H4 (cell line): ENCODE measurements around the gene FN3K. TPM values are rescaled to one million over a fixed set of nuclear protein-coding genes. Genes with fewer than 3 reads are reported as not detected.
"Not testable (repeated sequence)": the region's sequence is repeated elsewhere in the genome, so short reads cannot be mapped to it uniquely, and the experiment has no call there.

Source experiments
- DNase-seq: peaks from one replicate; pipeline ENCODE4 v3.0.0-alpha.2; 2015; ENCODE audit warnings: low spot score
- total RNA-seq: library from RNA; depleted of rRNA; stranded (reverse); fragments of >200 nt; shearing (Covaris generic); gene quantifications from 2 replicates; pipeline ENCODE4 v1.2.3, GENCODE V29; 2014

FN3K gene
- total RNA-seq, 1 experiment from 2014 or later: not detected

- no peak for DNase-seq
Observed at GRCh38 chr17:82775001-82775823, 39.8 kb downstream of the FN3K start.

DNA sequence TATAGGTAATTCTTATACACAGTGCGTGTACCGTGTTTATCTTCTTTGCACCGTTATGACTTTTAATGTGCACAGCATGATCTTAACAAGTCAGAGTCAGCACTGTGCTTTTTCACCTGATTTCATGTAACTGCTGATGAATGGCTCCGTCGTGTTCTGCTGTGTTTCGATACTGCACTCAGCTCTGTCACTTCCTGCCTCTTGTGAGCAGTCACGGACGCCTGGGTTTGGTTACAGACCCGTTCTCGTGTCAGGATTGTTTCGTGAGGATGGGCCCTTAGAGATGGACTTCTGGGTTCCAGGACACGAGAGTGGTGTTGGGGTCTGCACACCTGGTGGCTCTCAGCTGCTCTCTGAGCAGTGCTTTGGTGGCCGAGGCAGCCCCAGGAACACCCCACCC lies 41.0 kb downstream of the FN3K start:
- DNase-seq: no peak

DNA sequence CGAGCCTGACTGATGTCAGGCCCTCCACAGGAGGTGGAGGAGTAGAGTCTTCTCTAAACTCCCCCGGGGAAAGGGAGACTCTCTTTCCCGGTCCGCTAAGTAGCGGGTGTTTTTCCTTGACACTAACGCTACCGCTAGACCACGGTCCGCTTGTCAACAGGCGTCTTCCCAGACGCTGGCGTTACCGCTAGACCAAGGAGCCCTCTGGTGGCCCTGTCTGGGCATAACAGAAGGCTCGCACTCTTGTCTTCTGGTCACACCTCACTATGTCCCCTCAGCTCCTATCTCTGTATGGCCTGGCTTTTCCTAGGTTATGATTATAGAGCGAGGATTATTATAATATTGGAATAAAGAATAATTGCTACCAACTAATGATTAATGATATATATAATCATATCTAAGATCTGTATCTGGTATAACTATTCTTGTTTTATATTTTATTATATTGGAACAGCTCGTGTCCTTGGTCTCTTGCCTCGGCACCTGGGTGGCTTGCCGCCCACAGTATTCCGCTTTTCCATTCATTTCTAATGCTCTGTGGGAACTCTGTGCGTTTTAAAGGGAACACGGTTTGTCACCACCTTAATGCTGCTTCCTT lies 42.5 kb downstream of the FN3K start:
- DNase-seq: not testable (repeated sequence)

- DNase-seq: no peak
Observed at GRCh38 chr17:82779541-82779940, 44.1 kb downstream of the FN3K start.

DNA sequence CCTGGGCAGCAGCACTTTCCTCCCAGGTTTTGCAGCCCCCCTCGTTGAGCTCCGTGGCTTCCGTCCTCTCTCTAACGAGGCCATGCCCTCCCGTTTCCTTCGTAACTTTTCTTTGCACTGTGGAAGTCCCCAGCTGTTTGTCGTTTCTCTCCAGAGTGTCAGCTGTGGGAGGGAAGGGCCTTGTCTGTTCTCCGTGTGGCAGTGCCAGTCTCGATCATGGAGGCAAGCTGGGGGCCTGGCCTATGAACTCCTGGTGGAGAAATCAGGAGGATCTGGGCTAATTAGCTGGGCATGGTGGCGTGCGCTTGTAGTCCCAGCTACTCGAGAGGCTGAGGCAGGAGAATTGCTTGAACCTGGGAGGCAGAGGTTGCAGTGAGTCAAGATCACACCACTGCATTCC lies 44.8 kb downstream of the FN3K start:
- DNase-seq: no peak

DNA sequence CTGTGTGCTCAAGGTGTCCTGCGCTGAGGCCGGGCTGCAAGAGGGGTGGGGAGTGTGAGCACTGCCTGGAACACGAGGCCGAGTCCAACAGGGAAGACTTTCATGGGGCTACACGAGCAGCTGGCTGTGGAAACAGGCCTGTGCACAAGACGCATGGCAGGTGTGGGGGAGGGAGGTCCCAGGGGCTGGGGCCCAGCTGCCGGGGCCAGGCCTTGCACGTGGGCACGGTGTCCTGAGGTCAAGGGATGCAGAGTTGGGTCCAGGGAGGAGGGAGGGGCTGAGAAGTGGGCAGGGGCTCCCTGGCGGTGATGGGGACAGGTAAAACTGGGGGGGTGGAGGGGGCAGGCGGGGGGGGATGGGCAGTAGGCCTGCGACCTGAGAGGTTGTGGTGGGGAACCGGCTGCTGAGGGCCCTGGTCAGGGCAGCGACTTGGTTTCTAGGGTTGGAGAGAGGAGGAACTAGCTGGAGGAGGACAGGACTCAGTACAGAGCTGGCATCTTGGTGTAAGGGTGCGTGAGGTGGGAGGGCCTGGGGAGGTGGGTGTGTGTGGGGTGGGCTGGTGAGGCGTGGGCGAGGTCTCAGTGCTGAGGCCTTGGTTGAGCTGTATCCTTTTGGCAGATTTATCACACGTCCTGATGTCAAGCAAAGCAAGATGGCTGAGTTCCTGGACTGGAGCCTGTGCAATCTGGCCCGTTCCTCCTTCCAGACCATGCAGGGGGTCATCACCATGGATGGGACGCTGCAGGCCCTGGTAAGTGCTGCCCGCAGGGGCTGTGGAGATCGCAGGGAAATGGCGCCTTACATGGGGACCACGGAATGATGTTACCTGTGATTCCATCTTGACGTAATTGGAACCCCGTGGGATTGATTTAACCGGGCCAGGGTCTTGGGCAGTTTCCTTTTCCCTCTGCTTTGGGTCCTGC lies 45.8 kb downstream of the FN3K start:
- no peak for DNase-seq

DNA sequence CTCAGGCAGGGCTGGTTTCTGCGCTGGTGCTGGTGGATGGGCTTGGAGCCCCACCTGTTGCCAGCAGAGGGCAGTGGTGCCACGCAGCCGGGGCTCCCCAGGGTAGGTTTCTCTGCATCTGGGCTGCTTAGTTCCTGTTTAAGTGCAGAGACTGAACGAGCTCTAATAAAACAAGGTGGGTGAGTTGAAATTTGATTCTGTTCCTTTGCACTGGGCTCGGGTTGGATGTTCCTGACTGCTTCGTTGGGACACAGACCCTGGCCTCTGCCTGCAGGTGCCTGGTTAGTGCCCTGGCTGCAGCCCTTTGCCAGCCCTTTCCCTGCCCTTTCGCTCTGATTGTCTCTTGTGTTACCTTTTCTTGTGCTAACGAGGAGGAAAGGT lies 46.5 kb downstream of the FN3K start:
- peak; percentile 57 for DNase-seq

GRCh38 chr17:82782657-82783207 lies 47.3 kb downstream of the FN3K start:
- no peak for DNase-seq

DNA sequence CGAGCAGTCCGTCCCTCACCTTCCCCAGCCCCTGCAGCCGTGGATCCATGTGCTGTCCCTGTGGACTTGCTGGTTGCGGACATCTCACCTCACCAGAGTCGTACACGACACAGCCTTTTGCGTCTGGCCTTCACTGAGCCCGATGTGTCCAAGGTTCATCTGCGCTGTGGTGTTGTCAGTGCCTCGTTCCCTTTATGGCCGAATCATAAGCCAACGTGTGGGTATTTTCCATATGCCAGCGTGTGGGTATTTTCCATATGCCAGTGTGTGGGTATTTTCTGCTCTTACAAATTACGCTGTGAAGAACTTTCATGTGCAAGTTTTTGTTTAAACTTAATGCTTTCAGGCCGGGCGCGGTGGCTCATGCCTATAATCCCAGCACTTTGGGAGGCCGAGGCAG lies 48.1 kb downstream of the FN3K start:
- DNase-seq: no peak

GRCh38 chr17:82785581-82785980 lies 50.2 kb downstream of the FN3K start:
- DNase-seq: not testable (repeated sequence)

GRCh38 chr17:82786427-82786826 lies 51.0 kb downstream of the FN3K start:
- DNase-seq: no peak

DNA sequence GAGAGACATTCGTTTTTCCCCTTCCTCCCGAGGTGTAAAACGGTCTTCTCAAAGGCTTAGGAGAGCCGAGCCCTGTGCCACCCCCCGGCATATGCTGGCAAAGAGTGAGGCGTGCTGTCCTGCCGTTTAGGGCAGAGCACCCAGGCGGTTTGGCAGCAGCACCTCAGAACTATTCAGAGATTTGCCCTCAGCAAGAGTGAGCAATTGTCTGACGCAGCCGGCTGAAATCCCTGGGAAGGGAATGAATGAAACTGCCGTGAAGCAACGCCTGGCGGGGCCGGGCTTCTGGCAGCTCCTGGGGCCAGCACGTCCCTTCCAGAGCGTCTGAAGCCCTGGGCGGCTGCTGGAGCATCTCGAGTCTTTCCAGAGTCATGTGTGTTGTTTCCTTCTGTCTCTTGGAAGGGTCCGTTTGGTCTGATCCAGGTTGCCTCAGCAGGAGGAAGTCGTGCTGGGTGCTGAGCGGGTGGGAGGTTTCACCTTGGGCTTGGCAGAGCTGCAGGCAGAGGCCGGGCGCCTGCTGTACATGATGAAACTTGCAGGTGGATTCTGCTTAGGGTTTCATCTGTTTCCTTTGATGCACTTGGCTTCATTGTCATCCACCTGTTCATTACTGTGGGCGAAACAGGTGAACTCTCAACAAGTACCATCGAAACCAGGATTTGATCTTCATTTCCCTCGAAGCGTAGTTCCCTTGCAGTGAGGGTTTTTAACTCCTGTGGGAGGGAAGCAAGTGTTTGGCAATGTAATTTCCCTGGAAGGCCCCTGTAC lies 51.9 kb downstream of the FN3K start:
- no peak for DNase-seq

DNA sequence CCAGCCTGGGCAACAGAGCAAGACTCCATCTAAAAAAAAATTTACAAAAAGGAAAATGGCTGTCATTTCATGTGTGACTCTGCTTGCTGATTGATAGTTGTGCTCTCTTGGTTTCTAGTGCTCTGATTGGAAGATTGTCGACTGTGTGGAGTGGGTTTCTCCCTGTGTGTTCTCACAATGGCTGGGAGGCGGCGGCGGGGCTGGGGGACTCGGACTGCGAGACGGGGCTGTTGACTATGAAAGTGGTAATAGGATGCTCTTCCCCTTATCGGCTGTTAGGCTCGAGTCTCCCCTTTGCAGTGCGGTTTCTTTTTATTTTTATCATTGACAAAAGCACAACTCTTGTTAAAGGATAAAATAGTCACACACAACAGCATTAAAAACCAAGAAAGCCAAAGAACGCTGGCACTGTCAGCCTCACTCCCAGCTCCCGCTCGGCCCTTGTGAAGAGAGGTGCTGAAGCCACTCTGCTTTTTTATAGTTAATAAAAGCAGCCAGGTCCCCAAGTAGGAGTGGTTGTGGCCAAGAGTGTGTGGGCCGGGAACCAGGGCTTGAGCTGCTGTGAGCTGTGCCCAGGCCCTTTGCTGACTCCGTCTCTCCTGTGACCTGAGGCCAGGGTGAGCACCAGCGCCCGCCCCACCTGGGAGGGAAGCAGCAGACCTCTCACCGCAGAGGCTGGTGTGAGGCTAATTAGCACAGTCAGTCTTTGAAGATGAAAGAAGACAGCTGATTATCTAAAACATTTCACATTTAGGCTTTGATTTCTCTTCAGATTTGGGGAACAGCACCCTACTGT lies 53.0 kb downstream of the FN3K start:
- DNase-seq: no peak

DNA sequence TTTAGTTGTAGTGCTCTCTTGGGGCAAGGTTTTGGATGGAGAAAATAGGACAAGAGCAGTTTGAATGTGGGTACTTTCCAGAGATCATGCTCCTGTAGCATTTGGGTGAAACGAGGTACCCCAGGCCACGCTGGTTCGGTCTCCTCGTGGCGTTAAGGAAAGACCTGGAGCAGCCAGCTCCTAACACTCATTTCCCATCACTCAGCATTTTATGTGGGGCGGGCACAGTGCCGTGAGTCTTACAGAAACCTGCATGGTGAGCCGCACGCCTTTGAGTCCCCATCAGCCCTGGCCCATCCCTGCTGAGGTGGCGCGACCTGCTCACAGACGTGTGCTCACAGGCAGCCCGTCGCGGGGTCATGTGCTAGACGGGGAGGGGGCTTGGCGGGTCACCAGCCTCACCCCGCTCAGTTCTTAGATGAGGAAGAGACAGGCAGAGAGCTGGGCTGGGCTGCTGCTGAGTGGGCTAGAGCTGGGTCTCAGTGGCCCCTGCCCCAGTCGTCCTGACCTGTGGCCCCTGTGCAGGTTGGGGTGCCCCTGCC lies 53.7 kb downstream of the FN3K start:
- no peak for DNase-seq

- DNase-seq: no peak
Observed at GRCh38 chr17:82789806-82790205, 54.4 kb downstream of the FN3K start.

DNA sequence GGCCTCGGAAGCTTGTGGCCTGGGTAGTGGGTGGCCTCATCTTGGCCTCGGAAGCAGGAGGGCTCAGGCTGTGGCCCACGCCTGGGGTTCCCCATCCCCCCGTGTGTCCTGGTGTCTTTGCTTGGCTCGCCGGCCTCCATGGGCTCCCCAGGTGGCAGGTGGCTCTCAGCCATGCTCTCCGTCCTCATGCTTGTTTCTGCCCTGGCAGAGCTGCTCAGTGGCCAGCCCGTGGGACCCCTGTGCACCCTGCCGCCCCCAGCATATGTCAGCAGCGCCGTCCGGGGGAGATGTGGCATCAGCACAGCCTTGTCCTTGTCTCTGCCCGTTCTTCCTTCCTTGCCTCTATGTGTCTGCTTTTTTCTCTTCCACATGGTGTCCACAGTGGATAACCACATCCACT lies 55.0 kb downstream of the FN3K start:
- no peak for DNase-seq

GRCh38 chr17:82791532-82791931 lies 56.1 kb downstream of the FN3K start:
- peak; percentile 88 for DNase-seq

DNA sequence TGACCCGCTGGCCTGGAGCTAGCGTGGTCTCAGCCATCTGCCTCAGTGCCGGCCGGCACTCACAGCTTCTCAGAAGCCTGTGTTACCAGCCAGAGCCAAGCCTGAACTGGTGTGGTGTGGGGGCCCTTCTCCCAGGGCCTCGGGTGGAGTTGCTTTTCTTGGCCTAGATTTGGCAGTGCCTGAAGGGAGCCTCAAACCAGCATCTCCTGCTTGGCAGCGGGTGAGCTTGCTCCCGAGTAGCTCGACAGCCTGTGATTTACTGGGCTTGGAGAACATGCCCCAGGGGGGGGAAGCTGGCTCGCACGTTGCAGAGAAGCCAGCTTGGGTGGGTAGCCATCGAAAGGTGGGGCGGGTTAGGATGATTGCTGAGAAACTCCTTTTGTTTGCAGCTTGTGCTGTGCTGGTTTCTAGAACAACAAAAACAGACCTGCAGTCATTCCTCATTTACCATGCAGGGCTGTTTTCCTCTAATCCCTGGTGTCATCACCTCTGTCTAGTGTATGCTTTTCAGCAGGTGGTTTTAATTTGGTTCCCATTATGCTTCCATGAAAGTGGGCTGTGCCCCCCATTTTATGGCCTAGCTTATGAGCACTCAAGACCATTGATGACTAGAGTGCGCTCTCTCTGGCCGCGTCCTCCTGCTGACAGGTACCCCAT lies 58.7 kb downstream of the FN3K start:
- DNase-seq: no peak

GRCh38 chr17:82794781-82795482 lies 59.5 kb downstream of the FN3K start:
- no peak for DNase-seq
